Measurements from ENCODE around the gene LRRC73. TPM values are rescaled to one million over a fixed set of nuclear protein-coding genes. Genes with fewer than 3 reads are reported as not detected.

Gene LRRC73
- total and polyA plus RNA-seq, 2 of the 8 experiments (the other 6 are each of a cell fraction or from before 2014, with no cell fraction given): 0.24 to 0.26 TPM

GRCh38 chr6:43471399-43471798 is 38.7 kb downstream of the LRRC73 start:
- H2AK5ac ChIP-seq (ENCODE audit: low read depth, low read length): no peak overlapping the region
- no peaks in the 10 kb centered on the region for H3K9me3 ChIP-seq (ENCODE audit: insufficient read depth in 2 of 2, low read depth in 1 of 2, low read length in 1 of 2)
- POLR2A ChIA-PET (ENCODE audit: partially characterized antibody): interaction anchor here (1.1 kb wide), 1 partner anchor 44 kb away, joined by 3 read pairs; the partner anchor contains the start of gene ABCC10
- H3K9ac ChIP-seq (replicated peaks in 1 of 4; ENCODE audit: extremely low read depth in 1 of 4, low read depth in 3 of 4, low read length in 3 of 4): no peak overlapping the region
- peaks cover 0 to 8% (median 5%) of the 10 kb centered on the region in 4 experiments; a peak in 4 of 7 replicates for H3K4me1 ChIP-seq (replicated peaks in 1 of 4; ENCODE audit: control insufficient read depth in 3 of 4, insufficient read depth in 4 of 4, low read length in 3 of 4)
- H3K56ac ChIP-seq (replicated peaks; ENCODE audit: insufficient read length, low read depth, low read length): no peak overlapping the region
- DNase-seq (ENCODE audit: low read depth in 1 of 2, low spot score in 2 of 2) (no peak), FAIRE-seq (no peak)
- H3K27me3 ChIP-seq (replicated peaks in 1 of 4; ENCODE audit: control insufficient read depth in 3 of 4, extremely low read depth in 1 of 4, insufficient read depth in 3 of 4, low read length in 3 of 4): no peaks in the 10 kb centered on the region
- no peak overlapping the region for H4K8ac ChIP-seq (ENCODE audit: extremely low read depth, insufficient read depth, low read length)
- no peaks in the 10 kb centered on the region for H3K79me1 ChIP-seq (ENCODE audit: low read depth, low read length)
- H2BK5ac ChIP-seq (ENCODE audit: low read depth, low read length): no peak overlapping the region
- H2AFZ ChIP-seq (ENCODE audit: low read length): peak overlapping the region; percentile 62; the same call in 1 of the 2 replicates
- H3K27ac ChIP-seq (ENCODE audit: low read depth, low read length): no peak overlapping the region
- TF ChIP-seq RXRA (IDR thresholded peaks at IDR 0.05; ENCODE audit: insufficient read depth, low read depth, low read length): no peak
- TF ChIP-seq GTF2F1 (IDR thresholded peaks at IDR 0.05; ENCODE audit: borderline replicate concordance, low read depth, low read length): no peak
- TF ChIP-seq ATF2 (IDR thresholded peaks at IDR 0.05; ENCODE audit: low read length): no peak
- no peak for TF ChIP-seq KDM5A (IDR thresholded peaks at IDR 0.05; ENCODE audit: low read length)
- TF ChIP-seq TAF1 (IDR thresholded peaks at IDR 0.05; ENCODE audit: low read depth, low read length): no peak
- no peak for TF ChIP-seq E2F6 (IDR thresholded peaks at IDR 0.05)
- no peak for TF ChIP-seq GABPA (IDR thresholded peaks at IDR 0.05; ENCODE audit: borderline replicate concordance, insufficient read depth, low read length)
- TF ChIP-seq JUN (IDR thresholded peaks at IDR 0.05; ENCODE audit: low read depth, low read length): no peak
- TF ChIP-seq SP1 (IDR thresholded peaks at IDR 0.05; ENCODE audit: low read depth, low read length): no peak
- no peak overlapping the region for H3K18ac ChIP-seq (ENCODE audit: extremely low read depth, low read length)
- 87% methylated on average over 1 of the region's 1 CpG; no CpG with 5 or more reads in 1 of the 2 experiments for WGBS, 2 experiments (ENCODE audit: extremely low coverage in 1 of 2, insufficient coverage in 1 of 2, insufficient read length in 1 of 2, insufficient replicate concordance in 2 of 2, low coverage in 1 of 2, low lambda C conversion rate in 2 of 2, missing lambda C conversion rate in 1 of 2)
- H3K14ac ChIP-seq (ENCODE audit: insufficient read length): no peak overlapping the region
- no peaks in the 10 kb centered on the region for H3K36me3 ChIP-seq (ENCODE audit: control insufficient read depth in 2 of 4, insufficient read depth in 4 of 4, low read length in 3 of 4)
- no peak overlapping the region for H4K91ac ChIP-seq (replicated peaks; ENCODE audit: insufficient read length, low read length)
- CTCF ChIA-PET (ENCODE audit: partially characterized antibody): interaction anchor here (1.0 to 32.9 kb wide), 6 partner anchors 12 to 29 kb away, joined by 3 to 536 read pairs (median 3); partner anchors contain the start of genes DLK2 and LRRC73
- H2BK12ac ChIP-seq (ENCODE audit: low read depth, low read length): no peak overlapping the region
- H3K4ac ChIP-seq (replicated peaks; ENCODE audit: insufficient read length, low read depth, low read length): no peak overlapping the region
- no peak overlapping the region for H2BK120ac ChIP-seq (replicated peaks; ENCODE audit: low read depth, low read length)
- H2BK15ac ChIP-seq (ENCODE audit: low read length): no peak overlapping the region
- no peaks in the 10 kb centered on the region for H4K20me1 ChIP-seq (replicated peaks in 1 of 2; ENCODE audit: control insufficient read depth in 1 of 2, insufficient read depth in 2 of 2, low read length in 2 of 2)
- no peak overlapping the region for H3K4me3 ChIP-seq (ENCODE audit: extremely low read depth in 1 of 4, insufficient read depth in 2 of 4, low read depth in 3 of 4, low read length in 4 of 4)
- H2BK20ac ChIP-seq (ENCODE audit: low read length): no peak overlapping the region
- no peak overlapping the region for H3K23ac ChIP-seq (ENCODE audit: insufficient read length)
- no peaks in the 10 kb centered on the region for H3K23me2 ChIP-seq (ENCODE audit: low read depth, low read length)
- H3K4me2 ChIP-seq (ENCODE audit: insufficient read depth in 1 of 2, low read depth in 2 of 2, low read length in 2 of 2): no peak overlapping the region
- no peaks in the 10 kb centered on the region for H3K79me2 ChIP-seq (ENCODE audit: control insufficient read depth in 1 of 2, insufficient read depth in 2 of 2, low read length in 2 of 2)
- H4K5ac ChIP-seq (ENCODE audit: insufficient read length, low read depth, low read length): no peak overlapping the region
